SKM-1 treated with dmso at 0.1 percent for 144 hours (cell line): ENCODE data around the gene CTF1.

Experiments used
- DNase-seq: peaks from one replicate; lab custom pipeline; 2025; ENCODE audit not compliant: unreplicated experiment; lab: John Stamatoyannopoulos, UW

The CTF1 gene

GRCh38 chr16:30953111-30953510, 56.7 kb downstream of the CTF1 start:
- DNase-seq = no peak
